ENCODE results near the gene KIRREL3.

KIRREL3 gene

GRCh38 chr11:126808836-126809235 is 191.7 kb downstream of the KIRREL3 start:
- no peaks in the 10 kb centered on the region for H3K9me3 ChIP-seq (ENCODE audit: control insufficient read depth in 1 of 2, low read length in 2 of 2)
- no peaks in the 10 kb centered on the region for H3K4me1 ChIP-seq (ENCODE audit: control insufficient read depth in 1 of 2, insufficient read depth in 2 of 2, low read length in 2 of 2)
- no peak overlapping the region for H3K27ac ChIP-seq (ENCODE audit: low read depth, low read length)
- no peaks in the 10 kb centered on the region for H3K36me3 ChIP-seq (ENCODE audit: control insufficient read depth in 1 of 2, insufficient read depth in 2 of 2, low read length in 2 of 2)
- H3K27me3 ChIP-seq (ENCODE audit: control insufficient read depth in 1 of 2, insufficient read depth in 2 of 2, low read length in 2 of 2): no peaks in the 10 kb centered on the region
- no peak overlapping the region for H3K4me3 ChIP-seq (ENCODE audit: low read depth in 1 of 2, low read length in 2 of 2)
- H3K9ac ChIP-seq (ENCODE audit: low read depth in 1 of 2, low read length in 2 of 2): no peak overlapping the region

GRCh38 chr11:126808296-126808695 is 192.3 kb downstream of the KIRREL3 start:
- H3K27ac ChIP-seq (ENCODE audit: low read depth, low read length): no peak overlapping the region
- H3K9ac ChIP-seq (ENCODE audit: low read depth in 1 of 2, low read length in 2 of 2): no peak overlapping the region
- H3K9me3 ChIP-seq (ENCODE audit: control insufficient read depth in 1 of 2, low read length in 2 of 2): no peaks in the 10 kb centered on the region
- H3K36me3 ChIP-seq (ENCODE audit: control insufficient read depth in 1 of 2, insufficient read depth in 2 of 2, low read length in 2 of 2): no peaks in the 10 kb centered on the region
- H3K27me3 ChIP-seq (ENCODE audit: control insufficient read depth in 1 of 2, insufficient read depth in 2 of 2, low read length in 2 of 2): no peaks in the 10 kb centered on the region
- H3K4me1 ChIP-seq (ENCODE audit: control insufficient read depth in 1 of 2, insufficient read depth in 2 of 2, low read length in 2 of 2): no peaks in the 10 kb centered on the region
- H3K4me3 ChIP-seq (ENCODE audit: low read depth in 1 of 2, low read length in 2 of 2): no peak overlapping the region

GRCh38 chr11:126805870-126806269 is 194.7 kb downstream of the KIRREL3 start:
- no peak overlapping the region for H3K4me3 ChIP-seq (ENCODE audit: low read depth in 1 of 2, low read length in 2 of 2)
- no peaks in the 10 kb centered on the region for H3K27me3 ChIP-seq (ENCODE audit: control insufficient read depth in 1 of 2, insufficient read depth in 2 of 2, low read length in 2 of 2)
- H3K9ac ChIP-seq (ENCODE audit: low read depth in 1 of 2, low read length in 2 of 2): no peak overlapping the region
- H3K27ac ChIP-seq (ENCODE audit: low read depth, low read length): no peak overlapping the region
- no peaks in the 10 kb centered on the region for H3K9me3 ChIP-seq (ENCODE audit: control insufficient read depth in 1 of 2, low read length in 2 of 2)
- H3K4me1 ChIP-seq (ENCODE audit: control insufficient read depth in 1 of 2, insufficient read depth in 2 of 2, low read length in 2 of 2): no peaks in the 10 kb centered on the region
- H3K36me3 ChIP-seq (ENCODE audit: control insufficient read depth in 1 of 2, insufficient read depth in 2 of 2, low read length in 2 of 2): no peaks in the 10 kb centered on the region

DNA sequence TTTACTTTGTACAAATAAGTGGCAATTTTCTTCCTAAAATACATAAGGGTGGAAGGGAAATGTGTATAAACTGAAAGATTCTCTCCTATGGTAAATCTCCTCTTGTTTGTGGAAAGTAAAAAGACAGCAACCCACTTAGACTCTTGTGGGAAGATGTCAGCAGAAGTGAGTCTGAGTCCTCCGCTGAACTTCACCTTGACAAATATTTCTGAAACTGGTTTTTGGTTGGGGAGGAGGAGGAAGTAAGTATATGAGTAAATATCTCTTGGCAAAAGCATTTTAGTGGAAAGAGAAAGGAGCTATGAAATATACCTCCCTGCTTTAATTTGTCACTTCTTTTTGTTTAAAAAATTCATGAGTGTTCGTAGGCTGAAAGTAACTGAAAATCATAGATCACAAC is 196.2 kb downstream of the KIRREL3 start:
- Histone ChIP-seq H3K4me1 (ENCODE audit: control insufficient read depth in 1 of 2, insufficient read depth in 2 of 2, low read length in 2 of 2) (no peaks in the 10 kb centered on the region), H3K9ac (ENCODE audit: low read depth in 1 of 2, low read length in 2 of 2) (no peak overlapping the region), H3K27me3 (ENCODE audit: control insufficient read depth in 1 of 2, insufficient read depth in 2 of 2, low read length in 2 of 2) (no peaks in the 10 kb centered on the region), H3K27ac (ENCODE audit: low read depth, low read length) (no peak overlapping the region), H3K36me3 (ENCODE audit: control insufficient read depth in 1 of 2, insufficient read depth in 2 of 2, low read length in 2 of 2) (no peaks in the 10 kb centered on the region), H3K4me3 (ENCODE audit: low read depth in 1 of 2, low read length in 2 of 2) (no peak overlapping the region), H3K9me3 (ENCODE audit: control insufficient read depth in 1 of 2, low read length in 2 of 2) (no peaks in the 10 kb centered on the region)

GRCh38 chr11:126800009-126800408 is 200.6 kb downstream of the KIRREL3 start:
- Histone ChIP-seq H3K36me3 (ENCODE audit: control insufficient read depth in 1 of 2, insufficient read depth in 2 of 2, low read length in 2 of 2) (no peaks in the 10 kb centered on the region), H3K9ac (ENCODE audit: low read depth in 1 of 2, low read length in 2 of 2) (no peak overlapping the region), H3K9me3 (ENCODE audit: control insufficient read depth in 1 of 2, low read length in 2 of 2) (no peaks in the 10 kb centered on the region), H3K4me1 (ENCODE audit: control insufficient read depth in 1 of 2, insufficient read depth in 2 of 2, low read length in 2 of 2) (no peaks in the 10 kb centered on the region), H3K4me3 (ENCODE audit: low read depth in 1 of 2, low read length in 2 of 2) (no peak overlapping the region), H3K27ac (ENCODE audit: low read depth, low read length) (no peak overlapping the region), H3K27me3 (ENCODE audit: control insufficient read depth in 1 of 2, insufficient read depth in 2 of 2, low read length in 2 of 2) (no peaks in the 10 kb centered on the region)

- no peak overlapping the region for H3K27ac ChIP-seq (ENCODE audit: low read depth, low read length)
- H3K4me1 ChIP-seq (ENCODE audit: control insufficient read depth in 1 of 2, insufficient read depth in 2 of 2, low read length in 2 of 2): no peaks in the 10 kb centered on the region
- no peak overlapping the region for H3K4me3 ChIP-seq (ENCODE audit: low read depth in 1 of 2, low read length in 2 of 2)
- no peaks in the 10 kb centered on the region for H3K27me3 ChIP-seq (ENCODE audit: control insufficient read depth in 1 of 2, insufficient read depth in 2 of 2, low read length in 2 of 2)
- H3K36me3 ChIP-seq (ENCODE audit: control insufficient read depth in 1 of 2, insufficient read depth in 2 of 2, low read length in 2 of 2): no peaks in the 10 kb centered on the region
- H3K9me3 ChIP-seq (ENCODE audit: control insufficient read depth in 1 of 2, low read length in 2 of 2): no peaks in the 10 kb centered on the region
- no peak overlapping the region for H3K9ac ChIP-seq (ENCODE audit: low read depth in 1 of 2, low read length in 2 of 2)
Measured at GRCh38 chr11:126797457-126798169, 203.0 kb downstream of the KIRREL3 start.

DNA sequence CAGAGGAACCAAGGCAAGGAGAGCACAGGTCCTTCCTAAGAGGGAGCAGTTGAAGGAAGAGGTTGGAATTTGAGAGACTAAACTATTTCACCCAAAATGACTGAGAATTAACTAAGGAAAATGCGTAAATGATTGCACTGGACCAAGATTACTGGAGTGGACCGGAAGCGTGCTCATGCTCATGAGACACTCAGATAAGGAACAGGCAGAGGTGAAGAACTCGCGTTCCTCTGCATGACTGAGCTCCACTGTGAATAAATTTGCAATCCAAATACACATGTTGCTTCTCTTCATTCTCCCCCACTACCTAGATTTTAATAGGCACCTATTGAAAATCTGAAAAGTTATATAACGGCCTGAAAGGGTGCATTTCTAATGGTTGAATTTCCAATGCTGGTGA is 207.0 kb downstream of the KIRREL3 start:
- no peak overlapping the region for H3K4me3 ChIP-seq (ENCODE audit: low read depth in 1 of 2, low read length in 2 of 2)
- no peak overlapping the region for H3K27ac ChIP-seq (ENCODE audit: low read depth, low read length)
- H3K4me1 ChIP-seq (ENCODE audit: control insufficient read depth in 1 of 2, insufficient read depth in 2 of 2, low read length in 2 of 2): no peaks in the 10 kb centered on the region
- no peaks in the 10 kb centered on the region for H3K36me3 ChIP-seq (ENCODE audit: control insufficient read depth in 1 of 2, insufficient read depth in 2 of 2, low read length in 2 of 2)
- H3K9me3 ChIP-seq (ENCODE audit: control insufficient read depth in 1 of 2, low read length in 2 of 2): no peaks in the 10 kb centered on the region
- H3K27me3 ChIP-seq (ENCODE audit: control insufficient read depth in 1 of 2, insufficient read depth in 2 of 2, low read length in 2 of 2): no peaks in the 10 kb centered on the region
- no peak overlapping the region for H3K9ac ChIP-seq (ENCODE audit: low read depth in 1 of 2, low read length in 2 of 2)

- no peaks in the 10 kb centered on the region for H3K9me3 ChIP-seq (ENCODE audit: control insufficient read depth in 1 of 2, low read length in 2 of 2)
- H3K4me1 ChIP-seq (ENCODE audit: control insufficient read depth in 1 of 2, insufficient read depth in 2 of 2, low read length in 2 of 2): no peaks in the 10 kb centered on the region
- no peak overlapping the region for H3K9ac ChIP-seq (ENCODE audit: low read depth in 1 of 2, low read length in 2 of 2)
- H3K4me3 ChIP-seq (ENCODE audit: low read depth in 1 of 2, low read length in 2 of 2): no peak overlapping the region
- no peaks in the 10 kb centered on the region for H3K36me3 ChIP-seq (ENCODE audit: control insufficient read depth in 1 of 2, insufficient read depth in 2 of 2, low read length in 2 of 2)
- H3K27me3 ChIP-seq (ENCODE audit: control insufficient read depth in 1 of 2, insufficient read depth in 2 of 2, low read length in 2 of 2): no peaks in the 10 kb centered on the region
- no peak overlapping the region for H3K27ac ChIP-seq (ENCODE audit: low read depth, low read length)
Measured at GRCh38 chr11:126791991-126792390, 208.6 kb downstream of the KIRREL3 start.

DNA sequence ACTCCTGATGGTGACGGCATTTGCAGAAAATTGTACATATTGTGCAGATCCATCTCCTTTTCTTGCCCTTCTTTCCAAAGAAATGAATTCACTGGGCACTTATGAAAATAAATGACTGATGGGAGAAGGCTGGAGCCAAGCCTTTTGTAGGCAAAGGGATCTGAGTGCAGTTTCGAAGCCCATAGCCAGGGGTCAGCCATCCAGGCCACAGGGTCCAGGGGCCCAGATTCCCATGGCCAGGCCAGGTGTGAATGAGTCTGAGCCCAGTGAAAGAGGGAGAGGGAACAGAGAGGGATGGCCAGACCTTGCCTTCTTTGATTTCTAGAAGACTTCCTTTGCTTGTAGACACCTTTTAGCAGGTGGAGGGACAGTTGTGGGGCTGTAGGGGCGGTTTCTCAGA is 209.1 kb downstream of the KIRREL3 start:
- Histone ChIP-seq H3K9ac (ENCODE audit: low read depth in 1 of 2, low read length in 2 of 2) (no peak overlapping the region), H3K4me3 (ENCODE audit: low read depth in 1 of 2, low read length in 2 of 2) (no peak overlapping the region), H3K27ac (ENCODE audit: low read depth, low read length) (no peak overlapping the region)

GRCh38 chr11:126790550-126791081 is 210.0 kb downstream of the KIRREL3 start:
- Histone ChIP-seq H3K27ac (ENCODE audit: low read depth, low read length) (no peak overlapping the region), H3K36me3 (ENCODE audit: control insufficient read depth in 1 of 2, insufficient read depth in 2 of 2, low read length in 2 of 2) (no peaks in the 10 kb centered on the region), H3K4me1 (ENCODE audit: control insufficient read depth in 1 of 2, insufficient read depth in 2 of 2, low read length in 2 of 2) (no peaks in the 10 kb centered on the region), H3K4me3 (ENCODE audit: low read depth in 1 of 2, low read length in 2 of 2) (no peak overlapping the region), H3K9me3 (ENCODE audit: control insufficient read depth in 1 of 2, low read length in 2 of 2) (no peaks in the 10 kb centered on the region), H3K27me3 (ENCODE audit: control insufficient read depth in 1 of 2, insufficient read depth in 2 of 2, low read length in 2 of 2) (no peaks in the 10 kb centered on the region), H3K9ac (ENCODE audit: low read depth in 1 of 2, low read length in 2 of 2) (no peak overlapping the region)

More for the DNA sequence above, 209.1 kb downstream of the KIRREL3 start:
- Histone ChIP-seq H3K4me1 (ENCODE audit: control insufficient read depth in 1 of 2, insufficient read depth in 2 of 2, low read length in 2 of 2) (no peaks in the 10 kb centered on the region), H3K27me3 (ENCODE audit: control insufficient read depth in 1 of 2, insufficient read depth in 2 of 2, low read length in 2 of 2) (no peaks in the 10 kb centered on the region), H3K36me3 (ENCODE audit: control insufficient read depth in 1 of 2, insufficient read depth in 2 of 2, low read length in 2 of 2) (no peaks in the 10 kb centered on the region), H3K9me3 (ENCODE audit: control insufficient read depth in 1 of 2, low read length in 2 of 2) (no peaks in the 10 kb centered on the region)
